Left ventricle myocardium inferior (tissue), 1 donor: ENCODE measurements around the gene PIEZO2. TPM values are rescaled to one million over a fixed set of nuclear protein-coding genes. Genes with fewer than 3 reads are reported as not detected.

Experiments
- DNase-seq: peaks from one replicate; pipeline ENCODE4 v3.0.0-alpha.2; 2020
- H3K27ac ChIP-seq: fragments of 200-600 bp; replicated peaks from 2 replicates; pipeline ENCODE4 v1.8.0; 2021
- H3K27me3 ChIP-seq: fragments of 200-600 bp; 2 replicates; pipeline ENCODE4 v1.8.0; 2021; ENCODE audit warnings: low read depth
- H3K36me3 ChIP-seq: fragments of 200-600 bp; 2 replicates; pipeline ENCODE4 v1.8.0; 2021
- H3K4me1 ChIP-seq: fragments of 200-600 bp; 2 replicates; pipeline ENCODE4 v1.8.0; 2021
- H3K4me3 ChIP-seq: fragments of 200-600 bp; 2 replicates; pipeline ENCODE4 v1.8.0; 2021; ENCODE audit warnings: mild to moderate bottlenecking, moderate library complexity
- H3K9me3 ChIP-seq: fragments of 200-600 bp; replicated peaks from 2 replicates; pipeline ENCODE4 v1.8.0; 2021
- CTCF ChIP-seq: fragments of 200-600 bp; IDR thresholded peaks from 2 replicates; pipeline ENCODE4 v1.8.0; 2021; ENCODE audit warnings: antibody characterized with exemption, mild to moderate bottlenecking, borderline replicate concordance
- intact Hi-C: fragments of 100-400 bp; cut with micrococcal nuclease; formaldehyde crosslinking; loops from one replicate; pipeline ENCODE4 v1.11.0; 2022
- total RNA-seq: library from RNA; stranded (reverse); fragmentation: NEBNext Ultra II Directional; extraction: Animal tissue kit (Norgen Biotek cat#: 25700); gene quantifications from one replicate; pipeline ENCODE4 v1.2.1, GENCODE V29; 2021
- donor health status: DM: no; HTN: yes; CAD: no; lungs with severe emphysema.

The PIEZO2 gene
- total RNA-seq, 1 donor from 2014 or later = 0.33 TPM

GRCh38 chr18:10893196-10893595, 256.2 kb downstream of the PIEZO2 start:
- intact Hi-C loops = no loop called here
- no peak overlapping the region for H3K4me3 ChIP-seq
- no peaks in the 10 kb centered on the region for H3K9me3 ChIP-seq
- no peak for TF ChIP-seq CTCF
- H3K27ac ChIP-seq = no peak overlapping the region
- H3K27me3 ChIP-seq = peaks cover 24% of the 10 kb centered on the region
- H3K36me3 ChIP-seq = no peaks in the 10 kb centered on the region
- DNase-seq = no peak
- H3K4me1 ChIP-seq = no peaks in the 10 kb centered on the region

GRCh38 chr18:10892786-10893185, 256.6 kb downstream of the PIEZO2 start:
- no peaks in the 10 kb centered on the region for H3K36me3 ChIP-seq
- H3K9me3 ChIP-seq = no peaks in the 10 kb centered on the region
- intact Hi-C loops = no loop called here
- H3K27me3 ChIP-seq = peaks cover 22% of the 10 kb centered on the region
- no peak for TF ChIP-seq CTCF
- no peak overlapping the region for H3K4me3 ChIP-seq
- H3K4me1 ChIP-seq = no peaks in the 10 kb centered on the region
- no peak for DNase-seq
- H3K27ac ChIP-seq = no peak overlapping the region

- no peak for TF ChIP-seq CTCF
- intact Hi-C loops = no loop called here
- H3K4me1 ChIP-seq = no peaks in the 10 kb centered on the region
- H3K9me3 ChIP-seq = no peaks in the 10 kb centered on the region
- no peak overlapping the region for H3K27ac ChIP-seq
- H3K27me3 ChIP-seq = peaks cover 13% of the 10 kb centered on the region
- no peaks in the 10 kb centered on the region for H3K36me3 ChIP-seq
- no peak for DNase-seq
- H3K4me3 ChIP-seq = no peak overlapping the region
These were observed 259.3 kb downstream of the PIEZO2 start for GRCh38 chr18:10890022-10890421.

- intact Hi-C loops = no loop called here
These were observed 270.7 kb downstream of the PIEZO2 start for GRCh38 chr18:10878703-10879102.

GRCh38 chr18:10877987-10878386, 271.4 kb downstream of the PIEZO2 start:
- H3K9me3 ChIP-seq = no peaks in the 10 kb centered on the region
- no peaks in the 10 kb centered on the region for H3K4me1 ChIP-seq
- H3K27me3 ChIP-seq = peaks cover 9% of the 10 kb centered on the region
- H3K27ac ChIP-seq = no peak overlapping the region
- H3K4me3 ChIP-seq = no peak overlapping the region
- TF ChIP-seq CTCF = no peak
- no peaks in the 10 kb centered on the region for H3K36me3 ChIP-seq
- intact Hi-C loops = no loop called here
- no peak for DNase-seq

More at GRCh38 chr18:10878703-10879102, 270.7 kb downstream of the PIEZO2 start:
- H3K27me3 ChIP-seq = peaks cover 9% of the 10 kb centered on the region
- H3K4me3 ChIP-seq = no peak overlapping the region
- no peak for DNase-seq
- TF ChIP-seq CTCF = no peak
- H3K9me3 ChIP-seq = no peaks in the 10 kb centered on the region
- H3K4me1 ChIP-seq = no peaks in the 10 kb centered on the region
- no peak overlapping the region for H3K27ac ChIP-seq
- no peaks in the 10 kb centered on the region for H3K36me3 ChIP-seq

- no peak for TF ChIP-seq CTCF
- Histone ChIP-seq H3K4me3 (no peak overlapping the region), H3K36me3 (no peaks in the 10 kb centered on the region), H3K9me3 (no peaks in the 10 kb centered on the region), H3K4me1 (peaks cover 4% of the 10 kb centered on the region), H3K27ac (no peak overlapping the region), H3K27me3 (peaks cover 9% of the 10 kb centered on the region)
- DNase-seq = no peak
- intact Hi-C loops = no loop called here
These were observed 273.6 kb downstream of the PIEZO2 start for GRCh38 chr18:10875811-10876210.
